A673 (cell line): Measurements from ENCODE around the gene PABPN1L. TPM values are rescaled to one million over a fixed set of nuclear protein-coding genes. Genes with fewer than 3 reads are reported as not detected.

ENCODE experiments used
- Bru-seq: library from RNA; stranded (reverse); fragments of 400-500 nt; gene quantifications from one replicate; lab custom pipeline; 2021; lab: Mats Ljungman, UMichigan
- BruChase-seq, 2 experiments: library from RNA; stranded (reverse); fragments of 400-500 nt; gene quantifications; one replicate each; lab custom pipeline; 2021; lab: Mats Ljungman, UMichigan
- BruUV-seq: library from RNA; stranded (reverse); fragments of 400-500 nt; replicated peaks from 2 replicates; lab custom pipeline; 2021; lab: Mats Ljungman, UMichigan
- CTCF ChIA-PET: fragments of 300-600 bp; sonication (Branson Sonifier 250); formaldehyde crosslinking; loops from one replicate; lab custom pipeline; 2022; ENCODE audit warnings: antibody characterized with exemption; lab: Charles Lee
- POLR2A ChIA-PET: fragments of 300-600 bp; sonication (Branson Sonifier 250); formaldehyde crosslinking; loops from one replicate; lab custom pipeline; 2022; ENCODE audit warnings: antibody characterized with exemption; ENCODE audit not compliant: low non-redundant PET; lab: Charles Lee
- DNase-seq: peaks from one replicate; pipeline ENCODE4 v3.0.0-alpha.2; 2015; ENCODE audit warnings: low spot score
- H3K27ac ChIP-seq: fragments of 200-600 bp; sonication (generic); 2 replicates; pipeline ENCODE4 v1.5.1; 2016; ENCODE audit warnings: mixed run types, low read depth, mild to moderate bottlenecking, mixed read lengths, antibody characterized with exemption, low read length; ENCODE audit not compliant: poor library complexity, severe bottlenecking
- H3K27me3 ChIP-seq: fragments of 200-600 bp; sonication (generic); replicated peaks from 2 replicates; pipeline ENCODE4 v1.6.1; 2017; ENCODE audit warnings: mixed run types, low read depth, mild to moderate bottlenecking, mixed read lengths, antibody characterized with exemption, low read length; ENCODE audit not compliant: insufficient read depth, poor library complexity
- H3K36me3 ChIP-seq: fragments of 200-600 bp; sonication (generic); 2 replicates; pipeline ENCODE4 v1.6.1; 2016; ENCODE audit warnings: mixed run types, mild to moderate bottlenecking, mixed read lengths, antibody characterized with exemption, low read length; ENCODE audit not compliant: insufficient read depth, poor library complexity, severe bottlenecking
- H3K4me1 ChIP-seq: fragments of 200-600 bp; sonication (generic); 2 replicates; pipeline ENCODE4 v1.6.1; 2017; ENCODE audit warnings: mixed run types, mild to moderate bottlenecking, mixed read lengths, antibody characterized with exemption, low read length; ENCODE audit not compliant: insufficient read depth, poor library complexity, severe bottlenecking
- H3K4me3 ChIP-seq: fragments of 200-600 bp; sonication (generic); 2 replicates; pipeline ENCODE4 v1.5.1; 2016; ENCODE audit warnings: low read depth, mixed run types, mild to moderate bottlenecking, mixed read lengths, low read length; ENCODE audit not compliant: poor library complexity, severe bottlenecking
- H3K9me3 ChIP-seq: fragments of 200-600 bp; sonication (generic); 2 replicates; pipeline ENCODE4 v1.6.1; 2016; ENCODE audit warnings: mixed run types, low read depth, mild to moderate bottlenecking, mixed read lengths, antibody characterized with exemption, low read length; ENCODE audit not compliant: poor library complexity, severe bottlenecking
- CTCF ChIP-seq: fragments of 300-800, 200-600 bp; sonication (generic); conservative IDR thresholded peaks from 2 replicates; pipeline ENCODE4 v1.5.1; 2017; ENCODE audit warnings: low read depth, mild to moderate bottlenecking, antibody characterized with exemption, low read length, moderate library complexity, mixed read lengths
- EZH2 ChIP-seq: fragments of 200-600 bp; sonication (generic); IDR thresholded peaks from 2 replicates; pipeline ENCODE4 v1.6.1; 2017; ENCODE audit warnings: borderline replicate concordance, low read depth, mild to moderate bottlenecking, mixed read lengths, antibody characterized with exemption, low read length; ENCODE audit not compliant: poor library complexity, severe bottlenecking
- intact Hi-C: fragments of 100-400 bp; cut with micrococcal nuclease; formaldehyde crosslinking; loops from one replicate; pipeline ENCODE4 v1.10.0; 2022; ENCODE audit not compliant: unreplicated experiment
- long read RNA-seq: library from polyadenylated mRNA; stranded (forward); transcript quantifications from one replicate; pipeline ENCODE4 v2.0.0, GENCODE V29; 2022
- total RNA-seq: library from RNA; stranded (reverse); gene quantifications from 2 replicates; pipeline ENCODE4 v1.2.3, GENCODE V29; 2021

The PABPN1L gene
- not detected in 2 replicates for total RNA-seq
- Bru-seq, nascent RNA: percentile 15 among the genes with signal in this experiment
- not detected for BruChase-seq, experiment 1, labeled RNA remaining after a 2-hour chase
- BruChase-seq, experiment 2, labeled RNA remaining after a 6-hour chase: not detected
- long read RNA-seq: 0 reads

- no peaks in the 10 kb centered on the region for H3K9me3 ChIP-seq
- H3K27me3 ChIP-seq: no peaks in the 10 kb centered on the region
- no peak within 1 kb of the TSS for H3K27ac ChIP-seq
- ChIA-PET POLR2A (no interaction called here), CTCF (no interaction called here)
- no peak for DNase-seq
- no peak within 1 kb of the TSS for H3K4me3 ChIP-seq
- intact Hi-C loops: no loop called here
- no peaks in the 10 kb centered on the region for H3K36me3 ChIP-seq
- H3K4me1 ChIP-seq: peaks cover 4% of the 10 kb centered on the region
- no TSS peak for BruUV-seq
- TF ChIP-seq CTCF (no peak), EZH2 (no peak)
These were observed at the start of gene PABPN1L for GRCh38 chr16:88866151-88866920. Gene PABPN1L, minus strand, starts transcription at chr16:88866660. Its CDS starts 54 bp downstream, at chr16:88866606.

DNA sequence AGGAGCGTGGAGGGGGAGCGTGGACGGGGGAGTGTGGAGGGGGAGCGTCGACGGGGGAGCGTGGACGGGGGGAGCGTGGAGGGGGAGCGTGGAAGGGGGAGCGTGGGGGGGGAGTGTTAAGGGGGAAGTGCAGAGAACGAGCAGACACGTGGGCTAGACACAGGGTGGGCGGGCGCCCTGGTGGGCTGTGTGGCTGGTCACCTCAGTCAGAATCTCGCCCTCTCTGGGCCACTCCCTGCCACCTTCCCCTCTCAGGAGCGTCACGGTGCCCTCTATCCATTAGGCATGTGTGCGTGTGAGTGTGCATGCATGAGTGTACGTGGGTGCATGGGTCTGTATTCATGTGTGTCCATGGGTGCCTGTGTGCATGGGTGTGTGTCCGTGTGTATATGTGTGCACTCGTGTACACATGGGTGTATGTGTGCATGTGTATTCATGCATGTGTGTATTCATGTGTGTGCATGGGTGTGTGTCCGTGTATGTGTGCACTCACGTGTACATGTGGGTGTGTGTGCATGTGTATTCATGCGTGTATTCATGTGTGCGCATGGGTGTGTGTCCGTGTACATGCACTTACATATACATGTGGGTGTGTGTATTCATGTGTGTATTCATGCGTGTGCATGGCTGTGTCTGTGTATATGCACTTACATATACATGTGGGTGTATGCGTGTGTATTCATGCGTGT is 49.3 kb upstream of the PABPN1L start:
- ChIA-PET CTCF (interaction anchor here (1.0 kb wide), 1 partner anchor 178 kb away, joined by 3 read pairs; no protein-coding TSS in a partner anchor), POLR2A (no interaction called here)
- intact Hi-C loops: no loop called here
- no peaks in the 10 kb centered on the region for H3K27me3 ChIP-seq
- H3K36me3 ChIP-seq: no peaks in the 10 kb centered on the region
- no peaks in the 10 kb centered on the region for H3K9me3 ChIP-seq
- H3K27ac ChIP-seq: no peak overlapping the region
- TF ChIP-seq EZH2: no peak
- no peak for TF ChIP-seq CTCF
- peaks cover 15% of the 10 kb centered on the region for H3K4me1 ChIP-seq
- no peak overlapping the region for H3K4me3 ChIP-seq
- DNase-seq: no peak
- no TSS peak for BruUV-seq

GRCh38 chr16:88914750-88915368 is 48.4 kb upstream of the PABPN1L start:
- no peaks in the 10 kb centered on the region for H3K9me3 ChIP-seq
- peak; percentile 60 for DNase-seq
- intact Hi-C loops: no loop called here
- TF ChIP-seq EZH2: no peak
- no peak for TF ChIP-seq CTCF
- no peak overlapping the region for H3K4me3 ChIP-seq
- POLR2A ChIA-PET: no interaction called here
- CTCF ChIA-PET: interaction anchor here (0.6 to 1.0 kb wide), 2 partner anchors 177 to 179 kb away, joined by 3 read pairs; partner anchors contain the start of gene ACSF3
- no TSS peak for BruUV-seq
- H3K27me3 ChIP-seq: no peaks in the 10 kb centered on the region
- no peaks in the 10 kb centered on the region for H3K36me3 ChIP-seq
- peak overlapping the region; percentile 68 for H3K27ac ChIP-seq
- peaks cover 8% of the 10 kb centered on the region for H3K4me1 ChIP-seq
